Measurements from ENCODE around the gene EPHA8.

The EPHA8 gene

GRCh38 chr1:22616571-22616970, 53.3 kb downstream of the EPHA8 start:
- DNase-seq = no peak
- no peak overlapping the region for H2AK5ac ChIP-seq (ENCODE audit: low read length)
- no peak overlapping the region for H3K23ac ChIP-seq (ENCODE audit: low read length)
- no peak overlapping the region for H2BK12ac ChIP-seq (ENCODE audit: low read length)
- no peak overlapping the region for H3K14ac ChIP-seq (ENCODE audit: low read length)
- no peak overlapping the region for H4K8ac ChIP-seq (ENCODE audit: low read depth, low read length)
- no peak overlapping the region for H3K18ac ChIP-seq (ENCODE audit: low read length)
- H4K91ac ChIP-seq (ENCODE audit: low read depth, low read length) = no peak overlapping the region
- no peaks in the 10 kb centered on the region for H3K79me1 ChIP-seq (ENCODE audit: low read length)
- H2AFZ ChIP-seq (ENCODE audit: insufficient read depth, low read length, poor library complexity) = no peak overlapping the region
- no peak overlapping the region for H3K9ac ChIP-seq (ENCODE audit: low read length)
- H3K27me3 ChIP-seq (ENCODE audit: insufficient read depth, low read length) = no peaks in the 10 kb centered on the region
- H3K9me3 ChIP-seq (ENCODE audit: insufficient read depth, low read depth, low read length) = no peaks in the 10 kb centered on the region
- no peak overlapping the region for H3K4me3 ChIP-seq (ENCODE audit: low read depth, low read length)
- no peaks in the 10 kb centered on the region for H3K4me1 ChIP-seq (ENCODE audit: control insufficient read depth in 1 of 2, insufficient read depth in 2 of 2, low read length in 2 of 2)
- H3K4ac ChIP-seq (ENCODE audit: low read depth, low read length) = no peak overlapping the region
- H2BK5ac ChIP-seq (ENCODE audit: low read depth, low read length, poor library complexity) = no peak overlapping the region
- H3K36me3 ChIP-seq (ENCODE audit: control insufficient read depth in 1 of 2, insufficient read depth in 2 of 2, low read length in 2 of 2) = no peaks in the 10 kb centered on the region
- no peaks in the 10 kb centered on the region for H3K79me2 ChIP-seq (ENCODE audit: control insufficient read depth, insufficient read depth, low read length, poor library complexity)
- H3K4me2 ChIP-seq (ENCODE audit: low read length) = no peak overlapping the region
- WGBS (ENCODE audit: extremely low coverage, insufficient coverage, insufficient read length) = no CpG with 5 or more reads among the region's 11 CpGs
- H3K27ac ChIP-seq (ENCODE audit: low read depth, low read length) = no peak overlapping the region
- no peak overlapping the region for H2BK120ac ChIP-seq (ENCODE audit: insufficient read depth, low read length, poor library complexity)
- H4K12ac ChIP-seq (ENCODE audit: low read depth, low read length) = no peak overlapping the region

GRCh38 chr1:22618056-22618455, 54.8 kb downstream of the EPHA8 start:
- H3K79me2 ChIP-seq (ENCODE audit: control insufficient read depth, insufficient read depth, low read length, poor library complexity) = no peaks in the 10 kb centered on the region
- H3K79me1 ChIP-seq (ENCODE audit: low read length) = no peaks in the 10 kb centered on the region
- H3K4me2 ChIP-seq (ENCODE audit: low read length) = no peak overlapping the region
- no peak overlapping the region for H2BK120ac ChIP-seq (ENCODE audit: insufficient read depth, low read length, poor library complexity)
- no peak overlapping the region for H3K14ac ChIP-seq (ENCODE audit: low read length)
- H3K27ac ChIP-seq (ENCODE audit: low read depth, low read length) = no peak overlapping the region
- H4K91ac ChIP-seq (ENCODE audit: low read depth, low read length) = no peak overlapping the region
- H4K8ac ChIP-seq (ENCODE audit: low read depth, low read length) = no peak overlapping the region
- H3K4me3 ChIP-seq (ENCODE audit: low read depth, low read length) = no peak overlapping the region
- H4K12ac ChIP-seq (ENCODE audit: low read depth, low read length) = no peak overlapping the region
- H3K4ac ChIP-seq (ENCODE audit: low read depth, low read length) = no peak overlapping the region
- H2AK5ac ChIP-seq (ENCODE audit: low read length) = no peak overlapping the region
- no peak overlapping the region for H3K23ac ChIP-seq (ENCODE audit: low read length)
- no peak overlapping the region for H2AFZ ChIP-seq (ENCODE audit: insufficient read depth, low read length, poor library complexity)
- H3K36me3 ChIP-seq (ENCODE audit: control insufficient read depth in 1 of 2, insufficient read depth in 2 of 2, low read length in 2 of 2) = no peaks in the 10 kb centered on the region
- no peaks in the 10 kb centered on the region for H3K27me3 ChIP-seq (ENCODE audit: insufficient read depth, low read length)
- no peak for DNase-seq
- no peaks in the 10 kb centered on the region for H3K4me1 ChIP-seq (ENCODE audit: control insufficient read depth in 1 of 2, insufficient read depth in 2 of 2, low read length in 2 of 2)
- H3K9me3 ChIP-seq (ENCODE audit: insufficient read depth, low read depth, low read length) = no peaks in the 10 kb centered on the region
- H3K9ac ChIP-seq (ENCODE audit: low read length) = no peak overlapping the region
- no peak overlapping the region for H3K18ac ChIP-seq (ENCODE audit: low read length)
- H2BK5ac ChIP-seq (ENCODE audit: low read depth, low read length, poor library complexity) = no peak overlapping the region
- WGBS (ENCODE audit: extremely low coverage, insufficient coverage, insufficient read length) = no CpG with 5 or more reads among the region's 16 CpGs
- no peak overlapping the region for H2BK12ac ChIP-seq (ENCODE audit: low read length)

DNA sequence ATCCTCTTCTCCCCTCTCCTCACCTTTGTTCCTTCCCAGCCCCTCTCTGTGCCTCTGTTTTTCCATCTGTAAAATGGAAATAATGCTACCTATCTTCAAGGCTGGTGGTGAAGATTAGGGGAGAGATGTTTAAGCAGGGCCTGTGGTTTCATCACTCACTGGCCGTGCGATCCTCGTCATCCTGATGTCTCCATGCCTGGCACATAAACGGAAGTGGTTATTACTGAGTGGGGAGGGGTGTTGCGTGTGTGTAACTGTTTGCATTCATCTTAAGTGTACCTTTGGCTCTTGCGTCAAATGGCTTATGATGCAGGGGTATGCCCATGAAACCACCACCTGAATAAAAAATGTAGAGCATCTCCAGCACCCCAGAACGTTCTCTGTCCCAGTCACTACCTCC, 56.0 kb downstream of the EPHA8 start:
- Histone ChIP-seq H3K27me3 (ENCODE audit: insufficient read depth, low read length) (no peaks in the 10 kb centered on the region), H2BK120ac (ENCODE audit: insufficient read depth, low read length, poor library complexity) (no peak overlapping the region), H2AFZ (ENCODE audit: insufficient read depth, low read length, poor library complexity) (no peak overlapping the region), H3K79me1 (ENCODE audit: low read length) (no peaks in the 10 kb centered on the region), H4K91ac (ENCODE audit: low read depth, low read length) (no peak overlapping the region), H2BK5ac (ENCODE audit: low read depth, low read length, poor library complexity) (no peak overlapping the region), H3K27ac (ENCODE audit: low read depth, low read length) (no peak overlapping the region), H3K9ac (ENCODE audit: low read length) (no peak overlapping the region), H3K14ac (ENCODE audit: low read length) (no peak overlapping the region), H3K4ac (ENCODE audit: low read depth, low read length) (no peak overlapping the region), H3K4me1 (ENCODE audit: control insufficient read depth in 1 of 2, insufficient read depth in 2 of 2, low read length in 2 of 2) (no peaks in the 10 kb centered on the region), H3K79me2 (ENCODE audit: control insufficient read depth, insufficient read depth, low read length, poor library complexity) (no peaks in the 10 kb centered on the region), H3K4me3 (ENCODE audit: low read depth, low read length) (no peak overlapping the region), H4K12ac (ENCODE audit: low read depth, low read length) (no peak overlapping the region), H2AK5ac (ENCODE audit: low read length) (no peak overlapping the region), H4K8ac (ENCODE audit: low read depth, low read length) (no peak overlapping the region), H3K18ac (ENCODE audit: low read length) (no peak overlapping the region), H3K4me2 (ENCODE audit: low read length) (no peak overlapping the region), H2BK12ac (ENCODE audit: low read length) (no peak overlapping the region), H3K23ac (ENCODE audit: low read length) (no peak overlapping the region), H3K9me3 (ENCODE audit: insufficient read depth, low read depth, low read length) (no peaks in the 10 kb centered on the region), H3K36me3 (ENCODE audit: control insufficient read depth in 1 of 2, insufficient read depth in 2 of 2, low read length in 2 of 2) (no peaks in the 10 kb centered on the region)
- DNase-seq = no peak
- no CpG with 5 or more reads among the region's 7 CpGs for WGBS (ENCODE audit: extremely low coverage, insufficient coverage, insufficient read length)

DNA sequence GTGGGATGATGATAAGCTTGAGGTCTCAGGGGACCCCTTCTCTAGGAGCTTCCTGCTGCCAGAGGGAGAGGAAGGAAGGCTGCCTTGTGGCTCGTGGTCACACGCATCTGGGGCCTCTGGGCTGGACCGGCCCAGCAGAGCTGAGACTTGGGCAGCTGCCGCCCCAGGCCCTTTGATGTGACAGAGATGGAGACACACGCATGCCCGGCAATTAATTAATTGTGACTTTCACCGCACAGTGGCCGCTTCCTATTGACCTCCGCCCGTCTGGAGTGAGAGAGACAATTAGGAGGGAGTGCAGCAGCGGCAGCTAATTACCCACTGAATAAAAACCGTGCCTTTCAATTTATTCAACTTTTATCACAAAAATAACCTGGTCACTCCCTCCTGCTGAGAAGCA, 56.5 kb downstream of the EPHA8 start:
- Histone ChIP-seq H3K4me2 (ENCODE audit: low read length) (no peak overlapping the region), H3K18ac (ENCODE audit: low read length) (no peak overlapping the region), H4K91ac (ENCODE audit: low read depth, low read length) (no peak overlapping the region), H2BK120ac (ENCODE audit: insufficient read depth, low read length, poor library complexity) (no peak overlapping the region), H4K8ac (ENCODE audit: low read depth, low read length) (no peak overlapping the region), H3K4me3 (ENCODE audit: low read depth, low read length) (no peak overlapping the region), H3K27ac (ENCODE audit: low read depth, low read length) (no peak overlapping the region), H4K12ac (ENCODE audit: low read depth, low read length) (no peak overlapping the region), H2BK12ac (ENCODE audit: low read length) (no peak overlapping the region), H2AFZ (ENCODE audit: insufficient read depth, low read length, poor library complexity) (no peak overlapping the region), H3K27me3 (ENCODE audit: insufficient read depth, low read length) (no peaks in the 10 kb centered on the region), H3K79me2 (ENCODE audit: control insufficient read depth, insufficient read depth, low read length, poor library complexity) (no peaks in the 10 kb centered on the region), H3K4me1 (ENCODE audit: control insufficient read depth in 1 of 2, insufficient read depth in 2 of 2, low read length in 2 of 2) (no peaks in the 10 kb centered on the region), H3K79me1 (ENCODE audit: low read length) (no peaks in the 10 kb centered on the region), H2BK5ac (ENCODE audit: low read depth, low read length, poor library complexity) (no peak overlapping the region), H2AK5ac (ENCODE audit: low read length) (no peak overlapping the region), H3K14ac (ENCODE audit: low read length) (no peak overlapping the region), H3K23ac (ENCODE audit: low read length) (no peak overlapping the region), H3K36me3 (ENCODE audit: control insufficient read depth in 1 of 2, insufficient read depth in 2 of 2, low read length in 2 of 2) (no peaks in the 10 kb centered on the region), H3K9me3 (ENCODE audit: insufficient read depth, low read depth, low read length) (no peaks in the 10 kb centered on the region), H3K4ac (ENCODE audit: low read depth, low read length) (no peak overlapping the region), H3K9ac (ENCODE audit: low read length) (no peak overlapping the region)
- WGBS (ENCODE audit: extremely low coverage, insufficient coverage, insufficient read length) = no CpG with 5 or more reads among the region's 12 CpGs
- DNase-seq = no peak
